ENCODE measurements around the gene NUP210L.
"Not testable (repeated sequence)": the region's sequence is repeated elsewhere in the genome, so short reads cannot be mapped to it uniquely, and the experiment has no call there.

NUP210L gene

GRCh38 chr1:153991151-153991630 lies 163.7 kb downstream of the NUP210L start:
- DNase-seq, result peak in 2 of 3 donors; percentile 44 to 67

- peak; percentile 95 to 99 (median 99) for DNase-seq
Observed at GRCh38 chr1:153990468-153991150, 164.3 kb downstream of the NUP210L start, which contains the start of gene RPS27. TSS of gene RPS27 (plus strand) at chr1:153990762. CDS start at chr1:153990797, 35 bp downstream.

GRCh38 chr1:153987621-153988020 lies 167.3 kb downstream of the NUP210L start:
- DNase-seq, result no peak

- peak; percentile 86 to 93 (median 88) for DNase-seq
Observed at GRCh38 chr1:153985941-153986761, 168.7 kb downstream of the NUP210L start, which contains the start of gene RAB13. TSS of gene RAB13 (minus strand) at chr1:153986339. CDS start at chr1:153986236, 103 bp downstream.

- DNase-seq, result peak; percentile 94 to 96 (median 94)
Observed at GRCh38 chr1:153985341-153985912, 169.4 kb downstream of the NUP210L start.

- peak; percentile 37 to 56 (median 40) for DNase-seq
Observed at GRCh38 chr1:153984123-153984894, 170.6 kb downstream of the NUP210L start.

- not testable (repeated sequence) for DNase-seq
Observed at GRCh38 chr1:153981735-153982134, 173.1 kb downstream of the NUP210L start.

- not testable (repeated sequence) for DNase-seq
Observed at GRCh38 chr1:153979091-153979490, 175.8 kb downstream of the NUP210L start.

GRCh38 chr1:153978274-153978909 lies 176.5 kb downstream of the NUP210L start:
- no peak for DNase-seq

GRCh38 chr1:153977250-153978240 lies 177.3 kb downstream of the NUP210L start, which contains the start of gene JTB:
TSS of gene JTB (minus strand) at chr1:153977674. CDS start at chr1:153977252, 422 bp downstream.
- peak; percentile 90 to 93 (median 92) for DNase-seq

- no peak for DNase-seq
Observed at GRCh38 chr1:153976819-153977249, 178.0 kb downstream of the NUP210L start.

- DNase-seq, result no peak
Observed at GRCh38 chr1:153973525-153973924, 181.3 kb downstream of the NUP210L start.

- DNase-seq, result no peak
Observed at GRCh38 chr1:153973071-153973470, 181.8 kb downstream of the NUP210L start.

- DNase-seq, result no peak
Observed at GRCh38 chr1:153970346-153970745, 184.5 kb downstream of the NUP210L start.

- no peak for DNase-seq
Observed at GRCh38 chr1:153968972-153969371, 185.9 kb downstream of the NUP210L start.

- DNase-seq, result no peak
Observed at GRCh38 chr1:153968408-153968807, 186.5 kb downstream of the NUP210L start.

GRCh38 chr1:153968000-153968363 lies 186.9 kb downstream of the NUP210L start:
- DNase-seq, result no peak

- DNase-seq, result peak; percentile 95 to 96 (median 96)
Observed at GRCh38 chr1:153967107-153967999, 187.5 kb downstream of the NUP210L start, which contains the start of gene CREB3L4. TSS of gene CREB3L4 (plus strand) at chr1:153967902. CDS start at chr1:153968526, 624 bp downstream.

- peak in 1 of 3 donors; percentile 26 for DNase-seq
Observed at GRCh38 chr1:153963850-153964331, 191.0 kb downstream of the NUP210L start.
